A549 (cell line): ENCODE measurements around the gene PPHLN1. TPM values are rescaled to one million over a fixed set of nuclear protein-coding genes. Genes with fewer than 3 reads are reported as not detected.

Experiments used
- ATAC-seq, 2 experiments: fragments of 200-7000 bp in 1 of 2; fragments of >200 bp in 1 of 2; cut with Nextera tagmentation in 1 of 2; cut with Tn5 transposase in 1 of 2; 3 replicates each; pipeline versions ENCODE4 v1.8.0 to v1.9.1; 2018 to 2020; ENCODE audit warnings: mild to moderate bottlenecking in 1 of 2, moderate library complexity in 1 of 2
- CTCF ChIA-PET: fragments of 300-600 bp; sonication (Branson Sonifier 250); formaldehyde crosslinking; extraction: SDS; loops from one replicate; lab custom pipeline; 2021; ENCODE audit warnings: antibody characterized with exemption, inconsistent platforms; lab: Yijun Ruan, JAX
- POLR2A ChIA-PET: fragments of 350-600 bp; formaldehyde crosslinking; extraction: SDS; loops from one replicate; lab custom pipeline; 2021; ENCODE audit warnings: antibody characterized with exemption, inconsistent platforms; lab: Yijun Ruan, JAX
- DNase-seq, 2 experiments: peaks; one replicate each; pipeline versions ENCODE4 v3.0.0 to v3.0.0-alpha.2; 2011 to 2016; ENCODE audit warnings: low read depth in 1 of 2, low spot score in 1 of 2
- FAIRE-seq: peaks from 2 replicates; lab custom pipeline; 2011; peaks lifted over from hg19 to GRCh38; lab: Jason Lieb, UNC
- H3K27ac ChIP-seq, 2 experiments: fragments of >200 bp; sonication (Bioruptor Twin); formaldehyde crosslinking; 3 replicates each; pipeline ENCODE4 v1.5.1; 2016 to 2017
- H3K4me1 ChIP-seq: fragments of >200 bp; sonication (Bioruptor Twin); formaldehyde crosslinking; 3 replicates; pipeline ENCODE4 v1.6.1; 2016
- H3K4me2 ChIP-seq: fragments of >200 bp; sonication (Bioruptor Twin); formaldehyde crosslinking; 3 replicates; pipeline ENCODE4 v1.6.1; 2016
- H3K4me3 ChIP-seq: fragments of >200 bp; sonication (Bioruptor Twin); formaldehyde crosslinking; 3 replicates; pipeline ENCODE4 v1.5.1; 2016
- H3K9me3 ChIP-seq: fragments of >200 bp; sonication (Bioruptor Twin); formaldehyde crosslinking; 3 replicates; pipeline ENCODE4 v1.6.1; 2016
- CBX2 ChIP-seq: fragments of 200-600 bp; sonication (generic); IDR thresholded peaks from 2 replicates; pipeline ENCODE4 v1.6.1; 2016; ENCODE audit warnings: low read depth, mild to moderate bottlenecking, borderline replicate concordance
- CEBPB ChIP-seq, 2 experiments: fragments of >200 bp in 1 of 2; sonication (Bioruptor Twin) in 1 of 2; formaldehyde crosslinking in 1 of 2; IDR thresholded peaks; 2 replicates each; pipeline ENCODE4 v1.6.1; 2012 to 2016
- CHD4 ChIP-seq: fragments of 200-600 bp; sonication (generic); IDR thresholded peaks from 2 replicates; pipeline ENCODE4 v1.6.1; 2016; ENCODE audit warnings: antibody characterized with exemption, mild to moderate bottlenecking, borderline replicate concordance
- EP300 ChIP-seq, 2 experiments: fragments of >200 bp; sonication (Bioruptor Twin); formaldehyde crosslinking; IDR thresholded peaks; 2 replicates in 1 of 2; 3 replicates in 1 of 2; pipeline ENCODE4 v1.6.1; 2016 to 2017
- ESRRA ChIP-seq: fragments of 150-350 bp; IDR thresholded peaks from 2 replicates; pipeline ENCODE4 v1.6.1; 2014; ENCODE audit warnings: mild to moderate bottlenecking, low read length, borderline replicate concordance
- FOSB ChIP-seq: fragments of 250-450 bp; sonication (Bioruptor Pico); IDR thresholded peaks from 2 replicates; pipeline ENCODE4 v1.5.0; 2020; ENCODE audit warnings: mild to moderate bottlenecking, moderate library complexity
- FOSL2 ChIP-seq, 2 experiments: fragments of 450-650 bp in 1 of 2; fragments of >200 bp in 1 of 2; sonication (Bioruptor Twin) in 1 of 2; formaldehyde crosslinking; IDR thresholded peaks; 2 replicates each; pipeline versions ENCODE4 v1.5.0 to v1.6.1; 2016 to 2020; ENCODE audit warnings: mild to moderate bottlenecking in 1 of 2, moderate library complexity in 1 of 2
- FOXS1 ChIP-seq: fragments of 250-450 bp; sonication (Bioruptor Pico); IDR thresholded peaks from 2 replicates; pipeline ENCODE4 v1.5.0; 2020; ENCODE audit warnings: mild to moderate bottlenecking, moderate library complexity
- HDAC2 ChIP-seq: fragments of 200-600 bp; sonication (generic); IDR thresholded peaks from 2 replicates; pipeline ENCODE4 v1.6.1; 2016
- HOXA7 ChIP-seq: fragments of 250-450 bp; sonication (Bioruptor Pico); IDR thresholded peaks from 2 replicates; pipeline ENCODE4 v1.5.0; 2020; ENCODE audit warnings: mild to moderate bottlenecking, moderate library complexity
- HOXB13 ChIP-seq: fragments of 250-450 bp; sonication (Bioruptor Pico); IDR thresholded peaks from 2 replicates; pipeline ENCODE4 v1.5.0; 2020; ENCODE audit warnings: low read depth, mild to moderate bottlenecking, moderate library complexity
- JUN ChIP-seq, 2 experiments: fragments of >200 bp; sonication (Bioruptor Twin); formaldehyde crosslinking; IDR thresholded peaks; 2 replicates in 1 of 2; 3 replicates in 1 of 2; pipeline ENCODE4 v1.6.1; 2016 to 2017
- MYC ChIP-seq: IDR thresholded peaks from 2 replicates; pipeline ENCODE4 v1.6.1; 2012; ENCODE audit warnings: mild to moderate bottlenecking, inconsistent platforms, low read length, improper control_type of control experiment, borderline replicate concordance
- NFE2L2 ChIP-seq: fragments of 150-350 bp; conservative IDR thresholded peaks from 2 replicates; pipeline ENCODE4 v1.6.1; 2014; ENCODE audit warnings: low read length
- PHF8 ChIP-seq: fragments of 200-600 bp; sonication (generic); IDR thresholded peaks from 2 replicates; pipeline ENCODE4 v1.6.1; 2016; ENCODE audit warnings: low read depth, mild to moderate bottlenecking, antibody characterized with exemption, moderate library complexity, borderline replicate concordance
- POLR2AphosphoS2 ChIP-seq: conservative IDR thresholded peaks from 2 replicates; pipeline ENCODE4 v1.6.1; 2012; ENCODE audit warnings: low read length, improper control_type of control experiment, inconsistent platforms
- RAD21 ChIP-seq, 2 experiments: fragments of >200 bp in 1 of 2; sonication (Bioruptor Twin) in 1 of 2; formaldehyde crosslinking in 1 of 2; IDR thresholded peaks in 1 of 2; conservative IDR thresholded peaks in 1 of 2; 2 replicates in 1 of 2; 3 replicates in 1 of 2; pipeline ENCODE4 v1.6.1; 2012 to 2018; ENCODE audit warnings: inconsistent platforms in 1 of 2
- RCOR1 ChIP-seq: fragments of 150-350 bp; IDR thresholded peaks from 2 replicates; pipeline ENCODE4 v1.6.1; 2014; ENCODE audit warnings: antibody characterized with exemption, low read length, low read depth
- SMC3 ChIP-seq: fragments of >200 bp; sonication (Bioruptor Twin); formaldehyde crosslinking; IDR thresholded peaks from 3 replicates; pipeline ENCODE4 v1.6.1; 2018; ENCODE audit warnings: inconsistent platforms
- SREBF2 ChIP-seq: fragments of 450-650 bp; IDR thresholded peaks from 2 replicates; pipeline ENCODE4 v1.6.1; 2014; ENCODE audit warnings: mild to moderate bottlenecking, moderate library complexity
- ZC3H11A ChIP-seq: fragments of 450-650 bp; IDR thresholded peaks from 2 replicates; pipeline ENCODE4 v1.6.1; 2014; ENCODE audit warnings: antibody characterized with exemption, mild to moderate bottlenecking
- WGBS: methylation state at CpG from one replicate; pipeline ENCODE4 v1.1.6; 2017; ENCODE audit errors: missing lambda C conversion rate; 5-methylcytosine and 5-hydroxymethylcytosine counted together
- polyA plus RNA-seq, 4 experiments: library from polyadenylated mRNA; depleted of rRNA in 3 of 4; stranded (reverse); fragments of >200 nt; fragmentation: RNase III in 1 of 4; extraction: RNeasy Plus Mini Kit Qiagen cat#74134 plus additional on column Dnase treatment in 1 of 4; gene quantifications; 2 replicates in 3 of 4; 3 replicates in 1 of 4; pipeline ENCODE4 v1.2.3, GENCODE V29; 2011 to 2017
- TF ChIP-seq, protein P1 (sequence below): fragments of 200-600 bp; sonication (generic); IDR thresholded peaks from 2 replicates; pipeline ENCODE4 v1.6.1; 2016; ENCODE audit warnings: antibody characterized with exemption, mild to moderate bottlenecking, moderate library complexity
- TF ChIP-seq, protein P2 (sequence below): IDR thresholded peaks from 2 replicates; pipeline ENCODE4 v1.6.1; 2012; ENCODE audit warnings: low read depth, borderline replicate concordance
- TF ChIP-seq, protein P3 (sequence below): fragments of 250-450 bp; sonication (Bioruptor Pico); IDR thresholded peaks from 2 replicates; pipeline ENCODE4 v1.5.0; 2020; ENCODE audit warnings: low read depth, mild to moderate bottlenecking, moderate library complexity
- TF ChIP-seq, protein P4 (sequence below): IDR thresholded peaks from 2 replicates; pipeline ENCODE4 v1.6.1; 2012
- TF ChIP-seq, protein P5 (sequence below): fragments of >200 bp; sonication (Bioruptor Twin); formaldehyde crosslinking; IDR thresholded peaks from 3 replicates; pipeline ENCODE4 v1.5.1; 2016

The PPHLN1 gene
- polyA plus RNA-seq, 2 of the 4 experiments (the other 2 are of a cell fraction), result 55.5 to 135 TPM

DNA sequence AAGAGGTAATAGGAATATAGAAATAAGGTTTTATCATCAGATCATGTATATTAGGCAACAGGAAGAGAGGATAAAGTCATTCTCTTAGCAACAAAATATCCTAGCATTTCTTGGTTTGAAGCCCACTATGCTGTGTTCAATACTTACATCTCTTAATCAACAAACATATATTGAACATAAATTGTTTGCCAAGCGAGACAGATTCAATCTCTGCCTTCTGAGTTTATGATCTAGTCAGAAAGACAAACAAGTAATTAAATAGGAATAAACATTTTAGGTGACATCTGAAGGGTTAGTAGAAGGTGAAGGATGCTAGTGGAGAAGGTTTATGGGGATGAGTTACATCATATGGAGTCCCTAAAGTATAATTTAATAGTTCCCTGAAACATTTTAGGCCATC, 54.8 kb downstream of the PPHLN1 start:
- 91% methylated on average over 1 of the region's 1 CpG for WGBS
- Histone ChIP-seq H3K9me3 (no peaks in the 10 kb centered on the region), H3K4me3 (no peak overlapping the region), H3K4me2 (no peak overlapping the region), H3K27ac (no peak overlapping the region), H3K4me1 (no peaks in the 10 kb centered on the region)
- no peak for ATAC-seq
- DNase-seq, result no peak
- ChIA-PET POLR2A (no interaction called here), CTCF (interaction anchor here (0.5 to 2.5 kb wide), 2 partner anchors 9 to 53 kb away, joined by 4 to 10 read pairs; no protein-coding TSS in a partner anchor)
- TF ChIP-seq SMC3, result no peak
- TF ChIP-seq, protein P1, sequence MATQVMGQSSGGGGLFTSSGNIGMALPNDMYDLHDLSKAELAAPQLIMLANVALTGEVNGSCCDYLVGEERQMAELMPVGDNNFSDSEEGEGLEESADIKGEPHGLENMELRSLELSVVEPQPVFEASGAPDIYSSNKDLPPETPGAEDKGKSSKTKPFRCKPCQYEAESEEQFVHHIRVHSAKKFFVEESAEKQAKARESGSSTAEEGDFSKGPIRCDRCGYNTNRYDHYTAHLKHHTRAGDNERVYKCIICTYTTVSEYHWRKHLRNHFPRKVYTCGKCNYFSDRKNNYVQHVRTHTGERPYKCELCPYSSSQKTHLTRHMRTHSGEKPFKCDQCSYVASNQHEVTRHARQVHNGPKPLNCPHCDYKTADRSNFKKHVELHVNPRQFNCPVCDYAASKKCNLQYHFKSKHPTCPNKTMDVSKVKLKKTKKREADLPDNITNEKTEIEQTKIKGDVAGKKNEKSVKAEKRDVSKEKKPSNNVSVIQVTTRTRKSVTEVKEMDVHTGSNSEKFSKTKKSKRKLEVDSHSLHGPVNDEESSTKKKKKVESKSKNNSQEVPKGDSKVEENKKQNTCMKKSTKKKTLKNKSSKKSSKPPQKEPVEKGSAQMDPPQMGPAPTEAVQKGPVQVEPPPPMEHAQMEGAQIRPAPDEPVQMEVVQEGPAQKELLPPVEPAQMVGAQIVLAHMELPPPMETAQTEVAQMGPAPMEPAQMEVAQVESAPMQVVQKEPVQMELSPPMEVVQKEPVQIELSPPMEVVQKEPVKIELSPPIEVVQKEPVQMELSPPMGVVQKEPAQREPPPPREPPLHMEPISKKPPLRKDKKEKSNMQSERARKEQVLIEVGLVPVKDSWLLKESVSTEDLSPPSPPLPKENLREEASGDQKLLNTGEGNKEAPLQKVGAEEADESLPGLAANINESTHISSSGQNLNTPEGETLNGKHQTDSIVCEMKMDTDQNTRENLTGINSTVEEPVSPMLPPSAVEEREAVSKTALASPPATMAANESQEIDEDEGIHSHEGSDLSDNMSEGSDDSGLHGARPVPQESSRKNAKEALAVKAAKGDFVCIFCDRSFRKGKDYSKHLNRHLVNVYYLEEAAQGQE, result no peak
- TF ChIP-seq CBX2, result no peak
- TF ChIP-seq FOSB (CRISPR knock-in tag), result no peak
- TF ChIP-seq HOXB13, result no peak
- no peak for TF ChIP-seq RAD21 (conservative IDR thresholded peaks at IDR 0.05 in 1 of 2, IDR thresholded peaks at IDR 0.05 in 1 of 2)
- TF ChIP-seq, protein P2, sequence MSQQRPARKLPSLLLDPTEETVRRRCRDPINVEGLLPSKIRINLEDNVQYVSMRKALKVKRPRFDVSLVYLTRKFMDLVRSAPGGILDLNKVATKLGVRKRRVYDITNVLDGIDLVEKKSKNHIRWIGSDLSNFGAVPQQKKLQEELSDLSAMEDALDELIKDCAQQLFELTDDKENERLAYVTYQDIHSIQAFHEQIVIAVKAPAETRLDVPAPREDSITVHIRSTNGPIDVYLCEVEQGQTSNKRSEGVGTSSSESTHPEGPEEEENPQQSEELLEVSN, result no peak
- TF ChIP-seq JUN (IDR thresholded peaks at IDR 0.05), result no peak
- no peak for TF ChIP-seq ESRRA
- TF ChIP-seq, protein P3, sequence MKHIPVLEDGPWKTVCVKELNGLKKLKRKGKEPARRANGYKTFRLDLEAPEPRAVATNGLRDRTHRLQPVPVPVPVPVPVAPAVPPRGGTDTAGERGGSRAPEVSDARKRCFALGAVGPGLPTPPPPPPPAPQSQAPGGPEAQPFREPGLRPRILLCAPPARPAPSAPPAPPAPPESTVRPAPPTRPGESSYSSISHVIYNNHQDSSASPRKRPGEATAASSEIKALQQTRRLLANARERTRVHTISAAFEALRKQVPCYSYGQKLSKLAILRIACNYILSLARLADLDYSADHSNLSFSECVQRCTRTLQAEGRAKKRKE, result no peak
- TF ChIP-seq NFE2L2, result no peak
- no peak for TF ChIP-seq FOSL2 (IDR thresholded peaks at IDR 0.05)
- no peak for TF ChIP-seq FOSL2 (CRISPR knock-in tag; IDR thresholded peaks at IDR 0.05)
- TF ChIP-seq CHD4, result no peak
- no peak for TF ChIP-seq RCOR1
- TF ChIP-seq EP300 (IDR thresholded peaks at IDR 0.05), result no peak
- no peak for TF ChIP-seq FOXS1 (CRISPR knock-in tag)
- TF ChIP-seq ZC3H11A, result no peak
- FAIRE-seq, result no peak

DNA sequence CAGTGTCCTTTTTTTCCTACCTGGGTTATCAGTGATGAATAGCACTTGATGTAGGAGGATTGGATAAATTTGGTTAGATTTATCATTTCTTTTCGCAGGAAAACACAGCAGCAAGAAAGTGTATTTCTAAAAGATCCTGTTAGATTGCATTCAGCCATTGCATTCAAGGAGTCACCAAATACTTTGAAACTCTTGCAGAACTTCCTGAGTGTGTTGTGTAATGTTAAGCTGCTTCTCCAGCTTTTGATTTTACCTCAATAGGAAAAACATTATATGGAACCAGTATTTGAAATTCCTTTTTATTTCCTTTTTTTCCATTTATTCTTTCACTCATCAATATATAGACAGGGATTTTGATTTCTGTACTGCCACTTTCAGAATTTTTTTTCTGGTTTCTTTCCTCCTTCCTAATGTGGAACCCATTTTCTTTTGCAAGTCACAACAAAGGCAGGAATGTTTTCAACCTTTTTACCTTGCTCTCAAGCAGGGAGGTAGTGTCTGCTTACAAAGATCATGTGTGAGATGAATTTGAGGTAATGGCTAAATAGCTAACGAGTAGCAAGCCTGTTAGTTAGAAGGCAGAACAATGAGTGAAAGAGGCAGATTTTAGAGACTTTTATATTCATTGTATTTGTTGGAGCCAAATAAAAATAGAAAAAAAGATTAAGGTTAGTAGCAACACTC, 56.2 kb downstream of the PPHLN1 start:
- DNase-seq (no peak), FAIRE-seq (no peak)

More for the DNA sequence above, 56.2 kb downstream of the PPHLN1 start:
- H3K9me3 ChIP-seq, result no peaks in the 10 kb centered on the region
- WGBS, result 96% methylated on average over 2 of the region's 2 CpGs
- H3K27ac ChIP-seq, result no peak overlapping the region
- ATAC-seq, result no peak
- no peak overlapping the region for H3K4me2 ChIP-seq
- H3K4me1 ChIP-seq, result no peaks in the 10 kb centered on the region
- no peak overlapping the region for H3K4me3 ChIP-seq
- CTCF ChIA-PET, result interaction anchor here (1.4 to 2.5 kb wide), 2 partner anchors 10 to 12 kb away, joined by 3 to 10 read pairs; no protein-coding TSS in a partner anchor
- TF ChIP-seq, protein P4, sequence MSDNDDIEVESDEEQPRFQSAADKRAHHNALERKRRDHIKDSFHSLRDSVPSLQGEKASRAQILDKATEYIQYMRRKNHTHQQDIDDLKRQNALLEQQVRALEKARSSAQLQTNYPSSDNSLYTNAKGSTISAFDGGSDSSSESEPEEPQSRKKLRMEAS, result no peak
- TF ChIP-seq CHD4 (no peak), SREBF2 (no peak), RAD21 (conservative IDR thresholded peaks at IDR 0.05 in 1 of 2, IDR thresholded peaks at IDR 0.05 in 1 of 2) (no peak), HDAC2 (no peak), ESRRA (no peak), HOXA7 (no peak), POLR2AphosphoS2 (no peak), EP300 (IDR thresholded peaks at IDR 0.05) (no peak), FOXS1 (CRISPR knock-in tag) (no peak), MYC (no peak), PHF8 (no peak), CEBPB (IDR thresholded peaks at IDR 0.05) (no peak; a peak in 1 of 4 replicates), FOSB (CRISPR knock-in tag) (no peak)
- TF ChIP-seq, protein P5, sequence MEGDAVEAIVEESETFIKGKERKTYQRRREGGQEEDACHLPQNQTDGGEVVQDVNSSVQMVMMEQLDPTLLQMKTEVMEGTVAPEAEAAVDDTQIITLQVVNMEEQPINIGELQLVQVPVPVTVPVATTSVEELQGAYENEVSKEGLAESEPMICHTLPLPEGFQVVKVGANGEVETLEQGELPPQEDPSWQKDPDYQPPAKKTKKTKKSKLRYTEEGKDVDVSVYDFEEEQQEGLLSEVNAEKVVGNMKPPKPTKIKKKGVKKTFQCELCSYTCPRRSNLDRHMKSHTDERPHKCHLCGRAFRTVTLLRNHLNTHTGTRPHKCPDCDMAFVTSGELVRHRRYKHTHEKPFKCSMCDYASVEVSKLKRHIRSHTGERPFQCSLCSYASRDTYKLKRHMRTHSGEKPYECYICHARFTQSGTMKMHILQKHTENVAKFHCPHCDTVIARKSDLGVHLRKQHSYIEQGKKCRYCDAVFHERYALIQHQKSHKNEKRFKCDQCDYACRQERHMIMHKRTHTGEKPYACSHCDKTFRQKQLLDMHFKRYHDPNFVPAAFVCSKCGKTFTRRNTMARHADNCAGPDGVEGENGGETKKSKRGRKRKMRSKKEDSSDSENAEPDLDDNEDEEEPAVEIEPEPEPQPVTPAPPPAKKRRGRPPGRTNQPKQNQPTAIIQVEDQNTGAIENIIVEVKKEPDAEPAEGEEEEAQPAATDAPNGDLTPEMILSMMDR, result no peak
- TF ChIP-seq, protein P2, result no peak
- POLR2A ChIA-PET, result no interaction called here
